Erythroblast (primary cell): ENCODE data around the gene CENPF.

Experiments
- GATA1 ChIP-seq: IDR thresholded peaks from 2 replicates; pipeline ENCODE4 v1.6.1; 2011; ENCODE audit warnings: low read depth, mild to moderate bottlenecking, control low read depth, low read length, moderate library complexity
- POLR2A ChIP-seq: IDR thresholded peaks from 2 replicates; pipeline ENCODE4 v1.6.1; 2011; ENCODE audit warnings: mild to moderate bottlenecking, low read length

- TF ChIP-seq POLR2A, result no peak
- TF ChIP-seq GATA1, result no peak
Observed at GRCh38 chr1:214648801-214649200, 45.8 kb downstream of the CENPF start.
